Medulla oblongata (tissue), 1 donor: Measurements from ENCODE around the gene PTPRM.

Experiments
- DNase-seq: peaks from one replicate; pipeline ENCODE4 v3.0.0-alpha.2; 2015; ENCODE audit errors: extremely low spot score

PTPRM gene

DNA sequence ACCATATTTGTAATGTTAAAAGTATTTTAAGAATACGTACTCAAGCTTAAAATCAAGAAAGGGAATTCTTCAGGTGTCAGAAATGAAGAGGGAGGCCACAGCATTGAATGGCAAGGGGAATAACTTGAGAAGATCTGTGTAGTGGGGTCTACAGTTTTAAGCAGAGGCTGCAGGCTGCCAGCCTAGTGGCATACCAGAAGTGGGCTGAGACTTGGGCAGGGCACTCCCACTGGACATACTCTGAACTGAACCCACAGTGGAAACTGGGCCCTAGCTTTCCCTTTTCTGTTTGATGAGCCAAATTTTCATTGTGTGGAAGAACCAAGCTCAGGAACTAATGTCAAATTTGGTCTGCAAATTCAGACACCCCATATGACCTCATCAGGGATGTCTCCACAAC lies 238.8 kb downstream of the PTPRM start:
- no peak for DNase-seq

DNA sequence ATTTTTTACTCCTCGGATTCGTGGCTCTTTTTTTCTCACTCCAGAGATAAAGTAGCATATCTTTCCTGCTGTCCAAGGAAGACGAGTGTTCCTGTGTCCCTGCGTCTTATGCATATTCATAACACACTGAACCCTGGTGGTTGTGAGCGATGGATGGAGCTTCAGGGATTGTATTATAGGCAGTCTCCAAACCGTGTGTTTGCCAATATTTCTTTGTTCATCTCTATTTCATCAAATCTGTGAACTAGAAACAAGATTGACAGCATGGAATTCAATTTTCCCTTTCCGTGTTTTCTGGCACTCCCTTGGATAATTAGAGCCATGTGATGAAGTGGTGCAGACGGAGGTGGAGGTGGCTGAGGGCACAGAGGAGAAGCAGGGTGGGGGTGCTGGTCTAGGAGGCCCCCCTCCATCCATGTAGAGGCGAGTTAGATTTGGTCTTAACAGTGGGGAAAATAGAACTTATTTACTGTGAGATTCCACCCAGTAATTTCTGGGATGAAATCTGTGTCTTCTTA lies 240.9 kb downstream of the PTPRM start:
- no peak for DNase-seq

DNA sequence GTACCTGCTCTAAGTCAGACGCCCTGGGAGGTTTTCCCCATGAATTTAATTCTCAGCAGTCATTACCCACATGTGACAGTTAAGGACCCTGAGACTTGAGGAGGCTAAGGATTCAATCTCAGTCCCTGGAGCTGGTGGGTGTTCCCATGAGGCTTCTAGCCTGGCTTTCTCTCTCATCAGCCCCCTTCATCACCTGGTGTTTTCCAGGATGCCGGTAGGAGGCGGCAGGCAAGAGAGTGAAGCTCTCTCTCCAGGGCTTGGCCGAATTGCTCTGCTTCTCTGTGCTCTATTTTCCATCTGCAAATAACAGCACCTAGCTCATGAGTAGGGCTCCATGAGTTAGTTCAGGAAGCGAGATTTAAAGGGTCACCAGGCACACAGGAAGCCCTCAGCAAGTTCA lies 241.9 kb downstream of the PTPRM start:
- no peak for DNase-seq

DNA sequence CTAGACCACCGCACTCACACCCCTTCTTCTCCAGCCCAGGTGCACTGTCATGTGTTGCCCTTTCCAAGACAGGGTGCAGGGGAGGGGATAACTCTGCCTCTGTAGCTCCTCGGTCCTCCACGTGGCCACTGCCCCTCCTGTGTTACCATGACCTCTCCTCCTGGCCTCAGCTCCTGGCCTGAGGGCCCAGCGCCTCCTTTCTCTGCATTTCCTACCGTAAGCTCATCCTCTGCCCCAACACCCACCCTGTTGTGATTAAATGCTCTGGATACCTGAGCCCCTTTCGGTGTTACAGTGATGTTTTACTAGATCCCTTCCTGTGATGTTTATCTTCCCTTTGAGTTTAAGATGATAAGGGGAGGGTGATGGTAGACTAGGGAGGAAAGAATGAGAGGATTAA lies 242.3 kb downstream of the PTPRM start:
- no peak for DNase-seq

DNA sequence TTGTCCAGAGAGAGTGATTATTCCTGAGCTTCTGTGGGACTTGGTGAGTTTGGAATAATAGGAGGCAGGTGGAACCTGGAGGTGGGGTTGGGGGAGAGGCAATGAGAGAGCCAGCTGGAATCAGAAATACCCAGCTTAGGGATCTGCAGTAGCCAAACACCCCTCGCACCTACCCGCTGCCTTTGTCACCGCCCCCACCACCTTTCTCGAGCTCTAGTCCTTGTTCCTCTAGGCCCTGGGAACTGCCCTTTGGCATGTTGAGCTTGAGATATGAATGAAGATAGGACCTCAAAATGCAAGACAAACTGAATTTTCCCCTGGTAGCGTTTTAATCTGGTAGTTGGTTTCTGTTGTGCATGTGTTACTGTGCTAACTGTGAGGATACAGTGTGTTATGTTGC lies 242.9 kb downstream of the PTPRM start:
- no peak for DNase-seq

DNA sequence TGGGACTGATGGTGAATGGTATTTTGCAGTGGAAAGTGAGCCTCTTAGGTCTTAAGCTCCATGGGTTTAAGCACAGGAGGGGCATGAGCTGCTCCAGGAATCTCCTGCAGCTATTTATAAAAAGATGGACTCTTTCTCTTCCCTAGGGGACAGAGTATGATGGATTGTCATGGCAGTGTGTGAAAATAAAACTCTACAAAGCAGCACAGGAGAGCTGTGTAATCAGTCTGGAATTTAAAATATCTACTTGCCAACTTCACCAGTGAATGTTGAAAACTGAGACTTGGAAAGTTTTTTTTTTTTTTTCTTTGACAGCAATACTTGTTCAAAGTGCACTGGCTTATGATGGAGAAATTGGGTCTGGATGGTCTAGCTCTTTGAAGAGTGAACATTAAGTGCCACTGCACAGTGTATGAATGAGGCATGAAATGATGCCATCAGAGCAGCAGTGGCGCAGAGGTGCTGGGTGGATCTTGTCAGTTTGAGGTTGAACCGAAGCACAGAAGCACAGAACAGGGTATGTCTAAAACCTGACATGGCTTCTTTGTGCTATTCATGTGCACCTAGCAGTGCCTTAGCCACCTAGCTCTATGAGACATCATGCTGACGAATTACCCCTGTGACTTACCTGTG lies 245.4 kb downstream of the PTPRM start:
- DNase-seq: no peak

DNA sequence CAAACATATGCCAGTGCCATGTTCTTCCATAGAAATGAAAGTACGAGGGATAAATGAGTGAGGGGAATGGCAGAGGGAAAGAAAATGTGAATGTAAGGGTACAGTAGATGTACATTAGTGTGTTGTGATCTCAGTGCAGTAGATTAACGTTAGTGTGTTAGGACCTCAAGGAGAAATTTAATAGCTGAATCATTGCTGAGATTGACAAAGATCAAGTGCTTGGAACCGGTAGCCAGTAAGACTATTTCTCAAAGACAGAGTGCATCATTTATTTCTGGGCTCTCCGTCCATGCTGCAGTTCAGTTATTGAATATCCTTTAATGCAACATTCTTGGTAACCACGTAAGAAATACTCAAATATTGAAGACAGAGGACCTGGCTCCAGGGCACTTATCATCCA lies 246.0 kb downstream of the PTPRM start:
- DNase-seq: no peak

DNA sequence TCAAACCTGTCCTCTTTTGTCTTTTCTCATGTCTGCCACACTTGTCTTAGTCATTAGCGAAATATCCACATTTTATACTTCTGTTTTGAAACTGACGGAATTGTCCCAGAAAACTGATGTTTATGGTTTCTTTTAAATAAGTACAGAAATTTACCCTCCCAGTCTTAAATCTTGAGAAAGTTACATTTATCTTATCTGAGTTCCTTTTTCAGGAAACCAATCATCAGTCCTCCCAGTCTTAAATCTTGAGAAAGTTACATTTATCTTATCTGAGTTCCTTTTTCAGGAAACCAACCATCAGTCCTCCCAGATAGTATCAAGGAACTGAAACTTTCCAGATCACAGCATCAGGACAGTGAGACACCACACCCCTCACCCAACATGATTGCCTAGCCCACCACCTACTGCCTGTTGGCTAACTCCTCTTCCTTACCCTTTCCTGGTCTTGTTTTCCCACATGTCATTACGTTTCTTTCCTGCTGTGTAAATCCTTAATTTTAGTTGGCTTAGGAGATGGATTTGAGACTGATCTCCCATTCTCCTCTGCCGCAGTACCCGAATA lies 247.7 kb downstream of the PTPRM start:
- DNase-seq: no peak

DNA sequence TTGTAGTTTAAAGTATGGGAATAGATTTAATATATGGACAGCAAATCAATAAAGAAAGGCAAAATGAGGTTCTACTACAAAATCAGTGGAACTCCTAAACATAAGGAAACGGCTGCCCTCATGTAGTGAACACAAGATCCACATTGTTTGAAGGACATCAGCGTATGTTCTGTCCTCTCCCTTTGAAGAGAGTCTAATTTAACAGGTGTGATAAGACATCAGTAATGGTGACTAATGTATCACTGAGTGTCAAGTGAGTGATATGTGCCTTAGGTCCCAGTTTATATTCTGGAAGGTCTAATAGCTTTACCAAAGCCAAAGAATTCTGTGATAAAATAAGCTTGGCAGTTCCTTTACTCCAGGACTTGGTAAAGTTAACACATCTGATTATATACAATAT lies 248.7 kb downstream of the PTPRM start:
- DNase-seq: no peak

DNA sequence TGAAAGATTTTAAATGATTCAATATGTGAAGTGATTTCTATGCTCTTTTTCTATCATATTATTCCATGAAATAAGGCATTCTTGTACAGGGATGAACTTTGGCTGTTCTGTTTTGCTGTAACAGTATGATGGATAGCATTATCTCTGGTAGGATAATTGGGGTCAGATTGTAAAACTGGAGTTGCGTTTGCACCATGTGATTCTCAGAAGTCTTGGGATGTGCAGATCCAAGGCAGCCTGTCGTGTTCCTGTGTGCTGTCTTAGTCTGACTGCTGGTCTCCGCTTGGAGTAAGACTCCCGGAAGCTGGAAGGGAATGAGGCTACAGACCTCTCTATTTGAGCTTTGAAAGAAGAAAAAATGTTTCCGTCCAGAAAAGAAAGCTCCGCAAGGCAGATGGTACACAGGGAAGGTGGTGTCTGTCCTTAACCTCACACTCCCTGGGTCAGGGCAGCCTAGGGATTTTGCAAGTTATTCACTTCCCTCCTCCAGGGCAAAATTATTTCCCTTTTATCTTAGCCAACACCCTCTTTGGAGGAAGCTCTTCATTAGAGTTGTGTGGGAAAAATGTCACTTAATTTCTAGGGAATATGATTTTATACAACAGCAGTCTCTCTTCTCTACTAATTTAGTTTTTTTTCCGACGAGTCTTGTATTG lies 250.6 kb downstream of the PTPRM start:
- no peak for DNase-seq

DNA sequence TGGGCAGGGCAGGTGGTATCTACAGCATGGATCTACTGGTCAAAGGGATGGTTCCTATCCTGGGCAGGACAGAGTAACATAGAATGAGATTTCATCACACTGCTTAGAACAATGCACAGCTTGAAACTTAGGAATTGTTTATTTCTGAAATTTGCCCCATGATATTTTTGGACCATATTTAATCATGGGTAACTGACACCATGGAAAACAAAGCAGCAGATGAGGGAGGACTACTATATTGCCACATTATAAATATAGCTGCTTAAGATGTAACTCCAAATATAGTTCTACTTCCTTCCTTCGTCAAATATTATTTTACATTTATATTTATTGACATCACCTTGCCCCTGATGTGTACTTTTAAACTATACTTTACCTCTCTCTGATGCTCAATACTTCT lies 254.7 kb downstream of the PTPRM start:
- DNase-seq: no peak

DNA sequence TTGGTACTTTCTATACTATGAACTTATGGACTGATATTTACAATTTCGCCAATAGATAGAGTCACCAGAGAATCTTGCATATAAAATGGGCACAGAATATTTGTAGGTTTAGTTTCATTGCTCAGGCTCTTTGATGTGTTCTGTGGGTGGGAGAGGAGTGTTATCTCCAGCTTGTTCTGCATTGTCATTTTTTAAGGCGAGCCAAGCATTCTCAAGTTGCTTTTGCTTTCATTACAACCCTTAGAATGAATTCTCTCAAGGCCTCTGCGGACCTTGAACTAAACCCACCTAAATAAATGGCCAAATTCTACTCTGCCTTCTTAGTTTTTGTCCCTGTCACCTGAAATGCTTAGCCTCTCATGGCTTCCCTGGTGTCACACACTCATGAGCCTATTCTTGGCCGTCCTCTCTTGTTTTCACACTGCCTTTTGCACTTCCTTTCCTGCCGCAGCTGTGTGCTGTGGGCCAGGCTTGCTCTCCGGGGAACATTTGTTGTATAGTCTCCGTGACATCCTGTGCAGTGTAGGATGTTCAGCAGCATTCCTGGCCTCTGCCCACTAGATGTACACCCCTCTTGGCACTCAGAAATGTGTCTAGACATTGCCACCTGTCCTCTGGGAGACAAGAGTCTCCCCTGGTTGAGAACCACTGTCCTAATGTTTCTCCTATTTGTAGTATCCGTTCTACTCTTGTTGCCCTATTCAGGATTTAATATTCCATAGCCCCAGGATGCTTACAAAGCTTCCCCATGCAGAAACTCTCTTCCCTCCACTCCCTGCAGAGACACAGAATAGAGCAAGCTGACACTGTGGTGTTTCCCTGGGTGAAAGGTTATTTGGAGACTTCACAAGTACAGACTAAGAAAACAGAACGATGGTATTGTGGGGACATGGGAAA lies 255.6 kb downstream of the PTPRM start:
- DNase-seq: no peak

DNA sequence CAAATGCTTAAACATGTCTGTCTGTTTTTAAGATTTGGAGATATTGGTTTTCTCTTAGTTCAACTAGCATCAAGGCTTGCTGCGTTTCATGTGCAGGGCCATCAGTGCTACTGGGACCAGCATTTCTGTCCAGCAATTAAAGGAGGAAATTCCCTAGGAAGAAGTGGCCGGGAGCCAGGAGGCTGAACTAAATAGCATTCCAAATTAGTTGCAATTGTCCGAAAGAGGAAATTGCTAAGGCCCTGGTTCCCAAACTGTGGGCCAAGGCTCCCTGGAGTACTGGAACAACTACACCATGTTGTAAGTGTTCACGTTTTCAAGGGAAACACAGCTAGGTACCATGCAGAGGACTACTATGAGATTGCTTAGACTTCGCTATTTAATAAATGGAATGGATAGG lies 257.9 kb downstream of the PTPRM start:
- no peak for DNase-seq

DNA sequence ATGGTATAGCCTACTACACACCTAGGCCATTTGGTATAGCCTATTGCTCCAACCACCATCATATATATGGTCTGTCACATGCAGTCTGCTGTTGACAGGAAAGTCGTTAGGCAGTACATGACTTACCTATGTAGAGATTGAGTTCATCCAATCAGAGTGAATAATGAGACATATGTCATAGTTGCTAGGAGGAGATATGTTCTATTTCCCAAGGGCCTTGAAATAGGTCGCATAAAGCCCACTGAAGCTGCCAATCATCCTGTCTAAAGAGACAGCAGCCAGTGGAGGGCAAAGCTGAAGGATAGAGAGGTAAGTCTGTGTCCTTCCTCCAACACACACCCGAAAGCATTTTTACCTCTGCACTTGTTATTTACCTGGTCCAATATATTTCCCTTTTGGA lies 263.4 kb downstream of the PTPRM start:
- no peak for DNase-seq

DNA sequence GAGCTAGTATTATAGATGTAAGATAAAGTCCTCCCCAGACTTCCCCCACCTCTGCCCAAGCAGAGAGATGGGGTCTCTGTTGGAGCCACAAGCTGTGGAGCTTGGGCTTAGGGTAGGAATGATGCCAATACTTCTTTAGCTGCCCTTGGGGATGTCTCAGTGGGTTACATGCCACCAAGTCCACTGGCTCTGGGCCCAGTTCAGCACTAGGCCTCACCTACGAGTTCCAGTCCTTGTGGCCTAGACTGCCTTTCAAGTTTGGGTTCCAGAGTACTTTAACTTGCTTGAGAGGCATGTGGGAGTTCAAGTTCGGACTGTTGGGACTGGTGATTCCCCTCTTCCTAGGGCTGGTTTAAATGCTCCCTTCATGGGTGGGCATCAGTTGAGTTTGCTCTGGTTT lies 272.4 kb downstream of the PTPRM start:
- no peak for DNase-seq

DNA sequence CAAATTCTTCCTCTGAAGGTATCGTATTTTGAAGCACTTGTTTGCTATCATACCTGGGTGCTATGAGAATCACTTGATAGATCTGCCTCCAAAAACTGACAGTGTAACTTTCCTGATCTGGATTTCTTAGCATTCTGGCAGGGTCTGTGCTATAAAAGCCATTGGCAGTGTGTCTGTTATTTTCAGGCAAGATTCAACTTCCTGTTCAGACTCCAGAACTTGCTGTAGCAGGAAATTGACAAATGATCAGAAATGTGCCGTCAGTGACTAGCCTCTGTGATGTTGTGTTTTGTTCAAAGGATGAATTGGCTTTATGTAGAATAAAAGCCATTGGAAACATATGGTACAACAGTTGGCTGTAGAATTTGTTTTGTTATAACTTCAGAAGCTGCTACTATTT lies 273.3 kb downstream of the PTPRM start:
- DNase-seq: no peak

DNA sequence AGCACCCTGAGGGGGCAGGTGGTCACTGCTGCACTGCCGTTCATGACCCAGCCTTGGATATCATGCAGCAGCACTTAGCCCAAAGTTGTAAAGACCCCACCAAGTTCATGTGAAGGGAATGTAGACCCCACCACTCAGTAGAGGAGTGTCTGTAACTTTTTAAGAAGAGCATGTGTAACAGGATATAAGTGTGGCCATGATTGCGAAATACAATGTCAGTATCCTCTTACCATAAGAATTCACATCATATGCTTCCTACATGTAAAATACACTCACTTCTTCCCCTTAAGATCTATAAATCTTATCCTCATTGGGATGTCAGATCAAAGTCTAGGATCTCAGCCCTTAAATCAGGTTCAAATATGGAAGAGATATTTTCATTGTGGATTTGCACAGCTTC lies 276.9 kb downstream of the PTPRM start:
- DNase-seq: no peak

DNA sequence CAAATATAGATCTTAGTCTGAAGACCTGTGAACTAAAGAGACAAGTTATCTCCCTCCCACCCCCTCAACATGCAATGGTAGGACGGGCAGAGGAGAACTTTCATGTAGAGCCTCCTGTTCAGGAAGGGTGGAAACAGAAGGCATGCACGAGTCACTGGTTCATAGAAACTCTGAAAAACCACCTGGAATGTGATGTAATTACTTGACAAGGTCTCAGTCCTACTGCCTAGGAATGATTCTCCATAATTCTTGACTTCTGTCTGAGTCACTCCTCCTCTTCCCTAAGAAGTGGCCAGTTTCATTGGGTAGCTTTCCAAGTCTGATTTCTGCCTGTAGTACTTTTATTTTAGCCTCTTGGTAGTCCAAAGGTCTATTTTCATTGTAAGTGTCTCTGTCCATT lies 277.3 kb downstream of the PTPRM start:
- no peak for DNase-seq

DNA sequence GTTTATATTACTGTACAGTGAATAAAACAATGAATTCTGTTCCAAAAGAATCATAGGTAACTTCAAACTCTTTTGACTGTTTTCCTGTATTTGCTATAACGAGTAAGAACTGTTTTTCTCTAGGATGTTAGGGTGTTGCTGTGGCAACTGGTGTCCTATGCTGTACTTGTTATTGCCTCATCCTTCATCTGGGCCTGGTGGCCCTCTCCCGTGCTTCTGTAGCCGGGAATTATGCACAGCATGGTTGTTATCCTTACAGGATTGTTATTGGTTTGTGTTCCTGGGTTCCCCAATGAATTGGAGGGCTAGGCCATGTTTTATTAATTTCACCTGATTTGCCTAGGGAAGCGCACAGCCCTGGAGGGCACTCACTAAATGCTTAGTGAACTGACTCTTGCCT lies 279.2 kb downstream of the PTPRM start:
- DNase-seq: no peak

DNA sequence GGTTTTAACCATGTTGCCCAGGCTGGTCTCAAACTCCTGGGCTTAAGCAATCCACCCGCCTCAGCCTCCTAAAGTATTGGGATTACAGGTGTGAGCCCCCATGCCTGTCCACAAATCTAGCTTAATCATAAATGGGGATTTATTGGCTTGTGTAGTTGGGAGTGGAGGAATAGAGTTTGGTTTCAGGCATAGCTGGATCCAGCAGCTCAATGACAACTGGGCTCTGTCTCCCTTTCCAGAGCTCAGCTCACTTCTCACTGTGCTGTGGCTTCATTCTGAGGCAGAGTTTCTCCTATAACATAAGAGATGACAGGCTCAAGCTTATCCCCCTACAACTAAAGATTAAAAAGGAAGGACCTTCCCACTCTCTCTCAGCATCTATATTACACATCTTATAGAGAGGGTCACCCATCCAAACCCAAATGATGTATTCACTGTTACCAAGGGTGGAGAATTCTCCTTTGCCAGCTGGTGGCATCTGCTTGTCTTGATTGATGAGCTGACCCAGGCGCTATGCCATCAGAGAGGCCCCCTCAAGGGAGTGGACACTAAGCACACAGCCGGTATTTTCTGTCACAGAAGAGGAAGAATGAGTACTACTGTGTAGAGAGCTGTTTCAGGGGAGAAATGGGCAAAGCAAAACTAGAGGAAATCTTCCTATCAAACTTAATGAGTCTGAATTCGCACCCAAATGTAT lies 280.4 kb downstream of the PTPRM start:
- DNase-seq: no peak

DNA sequence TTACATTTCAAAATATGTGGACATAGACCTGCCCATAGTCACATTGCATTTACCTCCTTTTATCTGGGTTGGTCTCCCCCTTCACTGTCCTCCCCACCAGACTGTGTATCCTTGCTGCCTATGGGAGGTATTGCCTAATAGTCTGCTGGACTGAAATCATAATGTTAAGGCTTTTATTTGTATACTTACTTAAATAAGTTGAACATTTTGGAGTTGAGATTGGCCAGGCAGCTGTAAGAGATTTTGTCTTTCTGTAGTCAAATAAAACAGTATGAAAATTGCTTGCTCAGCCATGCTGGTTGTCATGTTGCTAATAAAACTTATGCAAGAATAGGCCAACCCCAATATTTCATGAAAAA lies 280.9 kb downstream of the PTPRM start:
- DNase-seq: no peak

DNA sequence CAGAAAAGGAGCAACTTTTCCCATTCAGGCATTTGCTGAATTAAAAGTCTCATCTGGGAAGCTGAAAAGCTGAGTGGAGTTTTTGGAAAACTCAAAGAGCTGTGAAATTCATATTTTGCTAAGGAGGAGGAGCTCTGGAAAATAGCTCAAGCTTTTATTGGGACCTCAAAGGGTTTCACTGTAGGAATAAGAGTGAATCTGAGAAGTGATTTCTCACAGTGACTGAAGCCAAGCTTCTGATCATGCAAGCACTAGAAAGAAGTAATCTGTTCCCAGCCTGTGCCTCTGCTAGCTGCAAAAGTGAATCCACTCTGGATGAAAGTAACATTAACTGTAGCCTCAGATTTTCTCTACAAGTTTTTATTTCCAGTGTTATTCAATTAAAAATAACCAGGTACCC lies 283.3 kb downstream of the PTPRM start:
- no peak for DNase-seq
